Activated T-cell treated with anti-CD3 and anti-CD28 coated beads, Interleukin-2, amount 50 U/mL, for 4 hours (primary cell): ENCODE data around the gene EEIG1. TPM values are rescaled to one million over a fixed set of nuclear protein-coding genes. Genes with fewer than 3 reads are reported as not detected.

Experiments used
- ATAC-seq, 2 donors: fragments of 200-7000 bp; cut with Tn5 transposase; one replicate each; pipeline ENCODE4 v1.10.0; 2021
- DNase-seq: peaks from one replicate; pipeline ENCODE4 v3.0.0-alpha.2; 2020
- H3K27me3 Mint-ChIP-seq: one replicate; pipeline ENCODE4 v1.8.0; 2021; ENCODE audit warnings: low read depth, mixed read lengths
- H3K36me3 Mint-ChIP-seq: one replicate; pipeline ENCODE4 v1.8.0; 2022; ENCODE audit warnings: mixed read lengths; ENCODE audit not compliant: insufficient read depth
- H3K4me1 Mint-ChIP-seq: one replicate; pipeline ENCODE4 v1.8.0; 2021; ENCODE audit warnings: low read depth, mixed read lengths
- H3K4me3 Mint-ChIP-seq: one replicate; pipeline ENCODE4 v1.8.0; 2021; ENCODE audit warnings: mild to moderate bottlenecking, moderate library complexity, mixed read lengths
- H3K9me3 Mint-ChIP-seq: one replicate; pipeline ENCODE4 v1.8.0; 2021; ENCODE audit warnings: mixed read lengths
- total RNA-seq, 3 donors: library from RNA; stranded (reverse); gene quantifications; one replicate each; pipeline ENCODE4 v1.2.1, GENCODE V29; 2021

Gene EEIG1
- total RNA-seq, 3 donors from 2014 or later, result 75.5 to 87.3 (median 86.0) TPM

- Mint-ChIP-seq H3K27me3 (no peaks in the 10 kb centered on the region), H3K36me3 (peaks cover 10% of the 10 kb centered on the region), H3K4me1 (peaks cover 96% of the 10 kb centered on the region), H3K4me3 (peak overlapping the region; percentile 52), H3K9me3 (no peaks in the 10 kb centered on the region)
- ATAC-seq (no peak), DNase-seq (no peak)
Measured at GRCh38 chr9:127963041-127963358, 17.8 kb downstream of the EEIG1 start.

GRCh38 chr9:127962278-127962677 lies 18.5 kb downstream of the EEIG1 start:
- peaks cover 94% of the 10 kb centered on the region for H3K4me1 Mint-ChIP-seq
- H3K27me3 Mint-ChIP-seq, result no peaks in the 10 kb centered on the region
- ATAC-seq (no peak), DNase-seq (no peak)
- peak overlapping the region; percentile 52 for H3K4me3 Mint-ChIP-seq
- H3K9me3 Mint-ChIP-seq, result no peaks in the 10 kb centered on the region
- peaks cover 10% of the 10 kb centered on the region for H3K36me3 Mint-ChIP-seq

- DNase-seq (no peak), ATAC-seq (no peak)
- Mint-ChIP-seq H3K9me3 (no peaks in the 10 kb centered on the region), H3K27me3 (no peaks in the 10 kb centered on the region), H3K4me3 (no peak overlapping the region), H3K4me1 (peaks cover 94% of the 10 kb centered on the region), H3K36me3 (peaks cover 10% of the 10 kb centered on the region)
Measured at GRCh38 chr9:127961613-127962155, 19.1 kb downstream of the EEIG1 start.

- no peaks in the 10 kb centered on the region for H3K27me3 Mint-ChIP-seq
- ATAC-seq (no peak), DNase-seq (no peak)
- peaks cover 90% of the 10 kb centered on the region for H3K4me1 Mint-ChIP-seq
- H3K9me3 Mint-ChIP-seq, result no peaks in the 10 kb centered on the region
- H3K4me3 Mint-ChIP-seq, result no peak overlapping the region
- H3K36me3 Mint-ChIP-seq, result peaks cover 10% of the 10 kb centered on the region
Measured at GRCh38 chr9:127961155-127961490, 19.7 kb downstream of the EEIG1 start.

GRCh38 chr9:127960410-127961154 lies 20.2 kb downstream of the EEIG1 start:
- DNase-seq (no peak), ATAC-seq (no peak)
- no peaks in the 10 kb centered on the region for H3K27me3 Mint-ChIP-seq
- H3K4me1 Mint-ChIP-seq, result peaks cover 91% of the 10 kb centered on the region
- peaks cover 10% of the 10 kb centered on the region for H3K36me3 Mint-ChIP-seq
- H3K4me3 Mint-ChIP-seq, result no peak overlapping the region
- H3K9me3 Mint-ChIP-seq, result no peaks in the 10 kb centered on the region

GRCh38 chr9:127959841-127960409 lies 20.9 kb downstream of the EEIG1 start:
- no peak for ATAC-seq
- H3K4me3 Mint-ChIP-seq, result peak overlapping the region; percentile 6
- no peak for DNase-seq
- H3K4me1 Mint-ChIP-seq, result peaks cover 91% of the 10 kb centered on the region
- no peaks in the 10 kb centered on the region for H3K9me3 Mint-ChIP-seq
- peaks cover 10% of the 10 kb centered on the region for H3K36me3 Mint-ChIP-seq
- H3K27me3 Mint-ChIP-seq, result no peaks in the 10 kb centered on the region

GRCh38 chr9:127959398-127959797 lies 21.4 kb downstream of the EEIG1 start:
- ATAC-seq (no peak), DNase-seq (no peak)
- Mint-ChIP-seq H3K9me3 (no peaks in the 10 kb centered on the region), H3K4me3 (peak overlapping the region; percentile 6), H3K36me3 (peaks cover 10% of the 10 kb centered on the region), H3K27me3 (no peaks in the 10 kb centered on the region), H3K4me1 (peaks cover 92% of the 10 kb centered on the region)

GRCh38 chr9:127958728-127959127 lies 22.1 kb downstream of the EEIG1 start:
- Mint-ChIP-seq H3K27me3 (no peaks in the 10 kb centered on the region), H3K4me1 (peaks cover 92% of the 10 kb centered on the region), H3K9me3 (no peaks in the 10 kb centered on the region), H3K4me3 (no peak overlapping the region), H3K36me3 (peaks cover 10% of the 10 kb centered on the region)
- ATAC-seq (no peak), DNase-seq (no peak)

- H3K4me1 Mint-ChIP-seq, result peaks cover 83% of the 10 kb centered on the region
- no peaks in the 10 kb centered on the region for H3K9me3 Mint-ChIP-seq
- H3K27me3 Mint-ChIP-seq, result no peaks in the 10 kb centered on the region
- H3K4me3 Mint-ChIP-seq, result peak overlapping the region; percentile 71
- peaks cover 8% of the 10 kb centered on the region for H3K36me3 Mint-ChIP-seq
- peak; percentile 91 for ATAC-seq
- peak; percentile 85 for DNase-seq
Measured at GRCh38 chr9:127955294-127956015, 25.3 kb downstream of the EEIG1 start.

- Mint-ChIP-seq H3K36me3 (peaks cover 10% of the 10 kb centered on the region), H3K4me1 (peaks cover 83% of the 10 kb centered on the region), H3K9me3 (no peaks in the 10 kb centered on the region), H3K27me3 (no peaks in the 10 kb centered on the region), H3K4me3 (no peak overlapping the region)
- DNase-seq (no peak), ATAC-seq (peak in 1 of 2 donors; percentile 2)
Measured at GRCh38 chr9:127954831-127955293, 25.9 kb downstream of the EEIG1 start.

GRCh38 chr9:127953768-127954505 lies 26.9 kb downstream of the EEIG1 start:
- Mint-ChIP-seq H3K4me3 (peak overlapping the region; percentile 21), H3K9me3 (no peaks in the 10 kb centered on the region)
- no peak for DNase-seq

GRCh38 chr9:127953154-127953553 lies 27.6 kb downstream of the EEIG1 start:
- Mint-ChIP-seq H3K9me3 (no peaks in the 10 kb centered on the region), H3K4me3 (no peak overlapping the region)

More at GRCh38 chr9:127953768-127954505, 26.9 kb downstream of the EEIG1 start:
- Mint-ChIP-seq H3K36me3 (peaks cover 6% of the 10 kb centered on the region), H3K27me3 (no peaks in the 10 kb centered on the region), H3K4me1 (peaks cover 74% of the 10 kb centered on the region)
- peak; percentile 18 to 25 for ATAC-seq

GRCh38 chr9:127950513-127951289 lies 30.1 kb downstream of the EEIG1 start:
- DNase-seq (no peak), ATAC-seq (no peak)
- H3K36me3 Mint-ChIP-seq, result peaks cover 10% of the 10 kb centered on the region
- no peaks in the 10 kb centered on the region for H3K9me3 Mint-ChIP-seq
- no peak overlapping the region for H3K4me3 Mint-ChIP-seq
- H3K4me1 Mint-ChIP-seq, result peaks cover 61% of the 10 kb centered on the region
- no peaks in the 10 kb centered on the region for H3K27me3 Mint-ChIP-seq

More at GRCh38 chr9:127953154-127953553, 27.6 kb downstream of the EEIG1 start:
- DNase-seq (no peak), ATAC-seq (no peak)
- Mint-ChIP-seq H3K27me3 (no peaks in the 10 kb centered on the region), H3K36me3 (peaks cover 10% of the 10 kb centered on the region), H3K4me1 (peaks cover 73% of the 10 kb centered on the region)
